Heart left ventricle (tissue), 16 donors: Measurements from ENCODE around the gene TRAPPC10. TPM values are rescaled to one million over a fixed set of nuclear protein-coding genes. Genes with fewer than 3 reads are reported as not detected.

Experiments
- ATAC-seq, 4 donors: fragments of 200-7000 bp; cut with Tn5 transposase; one replicate each; pipeline ENCODE4 v1.9.1; 2020 to 2022; ENCODE audit warnings: moderate library complexity in 4 of 4, mild to moderate bottlenecking in 3 of 4, moderate number of reproducible peaks in 1 of 4
- DNase-seq, 5 donors: peaks; one replicate each; pipeline ENCODE4 v3.0.0-alpha.2; 2020
- H3K27ac ChIP-seq, 12 donors: fragments of 200-600 bp; sonication (generic) in 4 of 12; one replicate each; pipeline versions ENCODE4 v1.5.0 to v1.8.0; 2016 to 2022; ENCODE audit warnings: mild to moderate bottlenecking in 2 of 12
- H3K27me3 ChIP-seq, 9 donors: fragments of 200-600 bp; sonication (generic) in 2 of 9; one replicate each; pipeline versions ENCODE4 v1.5.1 to v1.8.0; 2016 to 2022; ENCODE audit warnings: mild to moderate bottlenecking in 3 of 9
- H3K36me3 ChIP-seq, 9 donors: fragments of 200-600 bp; sonication (generic) in 2 of 9; one replicate each; pipeline versions ENCODE4 v1.5.0 to v1.8.0; 2018 to 2022; ENCODE audit warnings: mild to moderate bottlenecking in 2 of 9
- H3K4me1 ChIP-seq, 12 donors: fragments of 200-600 bp; sonication (generic) in 4 of 12; one replicate each; pipeline versions ENCODE4 v1.5.0 to v1.8.0; 2016 to 2022; ENCODE audit warnings: mild to moderate bottlenecking in 3 of 12
- H3K4me3 ChIP-seq, 12 donors: fragments of 200-600 bp; sonication (generic) in 4 of 12; one replicate each; pipeline versions ENCODE4 v1.5.0 to v1.8.0; 2017 to 2022; ENCODE audit warnings: mild to moderate bottlenecking in 9 of 12, moderate library complexity in 4 of 12
- H3K9me3 ChIP-seq, 12 donors: fragments of 200-600 bp; sonication (generic) in 4 of 12; one replicate each; pipeline versions ENCODE4 v1.5.0 to v1.8.0; 2016 to 2022; ENCODE audit warnings: mild to moderate bottlenecking in 1 of 12
- CTCF ChIP-seq, 12 donors: fragments of 200-600 bp; sonication (generic) in 4 of 12; IDR thresholded peaks; one replicate each; pipeline versions ENCODE4 v1.5.0 to v1.8.0; 2018 to 2022; ENCODE audit warnings: antibody characterized with exemption in 12 of 12, mild to moderate bottlenecking in 5 of 12
- POLR2A ChIP-seq, 2 donors: fragments of 450-650 bp; IDR thresholded peaks; one replicate each; pipeline ENCODE4 v1.6.1; 2017; ENCODE audit warnings: antibody characterized with exemption in 2 of 2, mild to moderate bottlenecking in 2 of 2, moderate library complexity in 2 of 2
- WGBS, 4 donors: extraction: QIAGEN DNeasy Blood & Tissue Kit in 2 of 4; methylation state at CpG; one replicate each; pipeline versions ENCODE4 v1.1.5 to v1.1.7; 2013 to 2018; 5-methylcytosine and 5-hydroxymethylcytosine counted together
- intact Hi-C, 10 donors: fragments of 100-400 bp; cut with DNase I; formaldehyde crosslinking; loops; one replicate each; pipeline versions ENCODE4 v1.11.1 to v1.14.2; 2022
- polyA plus RNA-seq, 2 donors: library from polyadenylated mRNA; stranded (reverse); fragments of 200-250 nt; gene quantifications; one replicate each; pipeline ENCODE4 v1.2.3, GENCODE V29; 2013
- total RNA-seq, 9 donors: library from RNA; depleted of rRNA in 2 of 9; stranded (reverse); fragments of >200 nt in 2 of 9; fragmentation: NEBNext Ultra II Directional in 3 of 9; extraction: Animal tissue kit (Norgen Biotek cat#: 25700) in 3 of 9; gene quantifications; one replicate each; pipeline versions ENCODE4 v1.1.0 to v1.2.4, GENCODE V29; 2016 to 2023
- donor health status: ischemic (EF 13 %, LVEDD 7.1; RV severe dilation, severe dysfunction).
- donor health status: healthy with polysubstance abuse.
- donor health status: DM: no; HTN: yes; CAD: no.
- donor health status: DM: no; HTN: no; CAD: no.
- donor health status: ischemic (EF 25% LVEDD 6.9; RV normal size, moderate dysfunction).
- donor health status: ischemic (EF 25% LVEDD 5.7; RV mildly dilated, moderate dysfunction).
- donor health status: healthy.
- donor health status: DM: yes; HTN: yes; CAD: no.
- donor health status: ischemic (EF 35%, LVEDD 5.7; RV mildly dilated, moderate dysfunction).
- donor health status: nonischemic (EF 11% LVEDD 7.7; RV severe dilation, severe dysfunction).
- donor health status: DM: yes; HTN: yes; CAD: no.
- donor health status: PGD.
- donor health status: ischemic (EF 29% LVEDD 5.4; RV normal size, mild dysfunction).
- donor health status: nonischemic (EF 23%, LVEDD 6.1; RV moderate dilation, normal function).

TRAPPC10 gene
- total and polyA plus RNA-seq, 11 donors = 5.6 to 32.0 (median 22.1) TPM

GRCh38 chr21:44005593-44005992, 6.5 kb upstream of the TRAPPC10 start:
- TF ChIP-seq CTCF (IDR thresholded peaks at IDR 0.05) = no peak
- no peak for TF ChIP-seq POLR2A (IDR thresholded peaks at IDR 0.05)
- DNase-seq = no peak
- H3K4me1 ChIP-seq = peaks cover 0 to 15% (median 0%) of the 10 kb centered on the region in 12 donors
- 83 to 86% (median 84%) methylated on average over 9 of the region's 9 CpGs for WGBS, 4 donors
- intact Hi-C loops = no loop called here
- no peaks in the 10 kb centered on the region for H3K36me3 ChIP-seq
- no peaks in the 10 kb centered on the region for H3K9me3 ChIP-seq
- no peak for ATAC-seq
- H3K4me3 ChIP-seq = no peak overlapping the region
- peak overlapping the region in 11 of 12 donors; percentile 35 to 88 (median 72) for H3K27ac ChIP-seq
- no peaks in the 10 kb centered on the region for H3K27me3 ChIP-seq

GRCh38 chr21:44006017-44006619, 6.0 kb upstream of the TRAPPC10 start:
- 60 to 73% (median 67%) methylated on average over 9 of the region's 9 CpGs for WGBS, 4 donors
- peak overlapping the region in 11 of 12 donors; percentile 35 to 88 (median 72) for H3K27ac ChIP-seq
- H3K4me1 ChIP-seq = peaks cover 0 to 18% (median under 1%) of the 10 kb centered on the region in 12 donors
- no peaks in the 10 kb centered on the region for H3K27me3 ChIP-seq
- H3K36me3 ChIP-seq = no peaks in the 10 kb centered on the region
- ATAC-seq = peak; percentile 65 to 95 (median 90)
- DNase-seq = peak in 3 of 5 donors; percentile 40 to 70 (median 59)
- no peak overlapping the region for H3K4me3 ChIP-seq
- TF ChIP-seq POLR2A (IDR thresholded peaks at IDR 0.05) (no peak), CTCF (IDR thresholded peaks at IDR 0.05) (no peak)
- intact Hi-C loops = no loop called here
- no peaks in the 10 kb centered on the region for H3K9me3 ChIP-seq

- TF ChIP-seq CTCF (IDR thresholded peaks at IDR 0.05) (no peak), POLR2A (IDR thresholded peaks at IDR 0.05) (no peak)
- intact Hi-C loops = no loop called here
- no peaks in the 10 kb centered on the region for H3K27me3 ChIP-seq
- H3K9me3 ChIP-seq = no peaks in the 10 kb centered on the region
- H3K27ac ChIP-seq = peak overlapping the region in 11 of 12 donors; percentile 9 to 88 (median 72)
- H3K36me3 ChIP-seq = no peaks in the 10 kb centered on the region
- peak; percentile 48 to 83 (median 72) for ATAC-seq
- DNase-seq = peak; percentile 63 to 87 (median 75)
- H3K4me1 ChIP-seq = peaks cover 0 to 19% (median 5%) of the 10 kb centered on the region in 12 donors
- 57 to 71% (median 69%) methylated on average over 8 of the region's 8 CpGs for WGBS, 4 donors
- no peak overlapping the region for H3K4me3 ChIP-seq
Observed at GRCh38 chr21:44006656-44007055, 5.5 kb upstream of the TRAPPC10 start.

- intact Hi-C loops = loop anchor here in 1 of 10 donors (5.0 kb wide), 1 partner anchor 287 kb away; no protein-coding TSS in a partner anchor
- 75 to 78% (median 77%) methylated on average over 9 of the region's 9 CpGs for WGBS, 4 donors
- no peak for TF ChIP-seq POLR2A (IDR thresholded peaks at IDR 0.05)
- TF ChIP-seq CTCF (IDR thresholded peaks at IDR 0.05) = no peak
Observed at GRCh38 chr21:44010429-44010828, 1.7 kb upstream of the TRAPPC10 start.

More at GRCh38 chr21:44010429-44010828, 1.7 kb upstream of the TRAPPC10 start:
- Histone ChIP-seq H3K4me3 (no peak overlapping the region), H3K27ac (peak overlapping the region in 1 of 12 donors; percentile 12), H3K36me3 (no peaks in the 10 kb centered on the region), H3K9me3 (no peaks in the 10 kb centered on the region), H3K27me3 (no peaks in the 10 kb centered on the region), H3K4me1 (peaks cover 7 to 42% (median 25%) of the 10 kb centered on the region in 12 donors)
- no peak for DNase-seq
- ATAC-seq = no peak
